GM19351 (cell line): Measurements from ENCODE around the gene SOBP.

Source experiments
- ATAC-seq: cut with Tn5 transposase; IDR thresholded peaks from one replicate; pipeline ENCODE4 v1.9.1; 2021; ENCODE audit warnings: mild to moderate bottlenecking, moderate library complexity; ENCODE audit not compliant: unreplicated experiment

The SOBP gene

GRCh38 chr6:107579456-107580056 is 89.6 kb downstream of the SOBP start:
- ATAC-seq, result no peak

GRCh38 chr6:107582086-107582485 is 92.2 kb downstream of the SOBP start:
- no peak for ATAC-seq

- ATAC-seq, result no peak
Measured at GRCh38 chr6:107584726-107585125, 94.8 kb downstream of the SOBP start.

GRCh38 chr6:107585815-107586435 is 96.0 kb downstream of the SOBP start:
- ATAC-seq, result no peak

DNA sequence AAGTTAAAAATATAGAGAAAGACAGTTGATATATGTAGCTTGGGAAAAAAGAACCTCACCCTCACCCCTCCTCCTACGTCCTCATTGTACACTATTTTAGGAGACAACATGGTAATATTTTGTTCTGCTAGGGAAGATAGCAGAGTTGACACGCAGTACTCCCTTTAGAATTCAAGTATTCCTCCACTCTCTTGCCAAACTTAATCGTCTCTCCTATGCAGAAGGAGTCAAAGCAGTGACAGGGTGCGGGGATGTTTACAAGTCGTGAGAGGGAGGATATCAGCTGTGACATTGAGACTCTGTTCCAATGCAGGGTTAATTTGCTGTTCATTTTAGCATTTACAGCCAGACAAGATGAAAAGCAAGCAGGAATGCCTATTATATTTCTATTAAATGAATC is 97.5 kb downstream of the SOBP start:
- ATAC-seq, result no peak

DNA sequence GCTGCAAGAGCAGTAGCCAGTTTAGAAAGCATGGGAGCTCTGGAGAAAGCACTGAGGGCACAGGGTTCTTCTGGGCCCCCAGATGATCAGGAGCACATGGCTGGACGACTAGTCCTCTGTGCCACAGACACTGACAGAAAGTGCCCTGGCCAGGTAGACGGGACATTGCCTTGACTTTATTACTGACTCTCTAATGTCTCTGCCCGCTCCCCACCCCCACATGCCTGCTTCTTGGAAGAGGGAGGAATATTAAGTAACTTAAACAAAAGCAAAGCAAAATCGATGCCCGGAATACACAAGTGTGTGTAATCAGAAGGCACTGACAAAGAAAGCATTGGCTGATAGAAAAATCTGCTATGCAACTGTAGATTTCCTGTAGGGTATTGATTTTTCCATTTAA is 99.3 kb downstream of the SOBP start:
- no peak for ATAC-seq

GRCh38 chr6:107589934-107590333 is 100.0 kb downstream of the SOBP start:
- ATAC-seq, result no peak

DNA sequence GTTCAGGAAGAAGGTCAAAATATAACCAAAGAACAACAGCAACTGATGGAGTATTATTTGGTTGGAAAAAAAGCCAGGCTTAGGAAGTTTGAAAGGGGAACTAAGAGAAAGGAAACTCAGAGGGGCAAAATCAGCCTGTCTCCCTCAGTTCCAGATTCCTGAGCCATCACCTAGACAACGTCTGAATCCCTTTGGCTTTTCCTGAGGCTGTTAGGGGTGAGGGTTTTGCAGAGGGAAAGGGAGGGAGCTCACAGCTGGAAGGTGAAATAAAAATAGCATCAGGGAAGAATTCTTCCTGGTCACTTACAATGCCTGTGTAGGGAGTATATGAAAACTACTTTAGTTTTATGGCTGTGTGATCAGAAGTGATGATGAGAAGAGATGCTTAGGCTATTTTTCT is 100.5 kb downstream of the SOBP start:
- no peak for ATAC-seq

GRCh38 chr6:107591346-107591745 is 101.4 kb downstream of the SOBP start:
- no peak for ATAC-seq

DNA sequence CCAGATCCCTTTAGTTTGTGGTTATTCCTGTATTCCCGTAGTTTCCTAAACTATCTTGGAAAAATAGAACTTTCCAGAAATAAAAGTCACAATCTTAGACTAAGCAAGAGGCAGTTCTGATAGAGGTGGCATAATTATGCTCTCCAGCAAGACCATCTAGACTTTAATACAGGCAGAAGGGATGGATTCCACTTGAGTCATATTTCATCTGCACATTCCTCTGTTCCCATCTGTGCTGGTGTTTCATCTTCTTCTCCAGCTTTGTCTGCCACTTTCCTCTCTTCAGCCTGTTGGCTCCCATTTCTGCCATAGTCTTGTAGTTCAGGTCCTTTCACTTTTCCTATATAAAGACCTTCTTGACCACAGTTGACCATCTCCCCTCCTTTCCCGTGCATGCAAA is 102.9 kb downstream of the SOBP start:
- ATAC-seq, result no peak

GRCh38 chr6:107594736-107595135 is 104.8 kb downstream of the SOBP start:
- no peak for ATAC-seq

DNA sequence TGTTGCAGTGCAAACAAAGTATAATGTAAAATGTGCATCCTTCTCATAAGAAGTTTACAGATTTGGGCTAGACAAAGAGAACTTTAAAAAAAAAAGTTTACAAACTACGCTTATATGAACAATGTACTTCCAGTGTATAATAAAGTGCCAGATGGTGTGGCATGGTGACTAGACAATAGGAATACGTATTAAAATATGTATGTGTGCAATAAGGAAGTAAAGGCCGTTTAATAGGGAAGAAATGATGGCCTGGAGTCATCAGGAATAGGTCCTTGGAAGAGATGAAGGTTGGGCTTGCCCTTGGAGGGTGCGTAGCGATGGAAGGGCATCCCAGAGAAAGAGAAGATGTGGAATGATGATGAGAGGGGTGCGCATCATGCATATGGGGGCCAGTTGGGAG is 108.2 kb downstream of the SOBP start:
- no peak for ATAC-seq

DNA sequence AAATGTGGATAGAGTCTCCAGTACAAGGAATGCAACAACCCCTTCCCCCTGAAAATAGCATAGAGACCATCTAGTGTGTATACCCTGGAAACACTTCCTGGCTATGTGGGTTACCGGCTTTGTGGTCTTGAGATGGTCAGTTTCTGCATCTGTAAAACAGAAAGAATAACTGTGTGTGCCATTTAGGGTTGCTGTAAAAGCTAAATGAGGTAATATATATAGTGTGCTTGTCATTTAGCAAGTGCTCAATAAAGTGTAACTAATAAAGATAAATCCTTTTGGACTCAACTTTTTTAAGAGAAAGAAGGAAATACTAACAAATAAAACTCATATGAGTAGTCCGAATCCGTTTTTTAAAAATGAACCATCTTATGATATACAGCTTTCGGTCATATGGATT is 109.1 kb downstream of the SOBP start:
- no peak for ATAC-seq

DNA sequence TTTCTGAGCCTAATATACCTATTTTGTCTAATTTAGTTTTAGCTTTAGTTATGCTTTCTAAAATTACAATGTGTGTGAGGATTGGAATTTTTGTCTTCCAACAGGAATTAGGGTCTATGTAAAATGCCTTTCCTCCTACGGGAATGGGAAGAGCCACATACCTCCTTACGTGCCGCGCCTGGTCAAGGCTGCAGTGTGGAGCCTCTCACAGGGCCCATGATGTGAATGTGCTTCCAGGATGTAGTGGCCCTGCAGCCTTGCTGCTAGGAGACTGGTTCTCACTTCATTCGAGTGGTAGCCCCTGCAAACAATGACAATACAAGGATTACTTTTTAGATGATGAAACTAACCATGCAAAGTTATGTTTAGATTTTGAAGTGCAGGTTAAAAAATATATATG is 110.2 kb downstream of the SOBP start:
- ATAC-seq, result no peak

DNA sequence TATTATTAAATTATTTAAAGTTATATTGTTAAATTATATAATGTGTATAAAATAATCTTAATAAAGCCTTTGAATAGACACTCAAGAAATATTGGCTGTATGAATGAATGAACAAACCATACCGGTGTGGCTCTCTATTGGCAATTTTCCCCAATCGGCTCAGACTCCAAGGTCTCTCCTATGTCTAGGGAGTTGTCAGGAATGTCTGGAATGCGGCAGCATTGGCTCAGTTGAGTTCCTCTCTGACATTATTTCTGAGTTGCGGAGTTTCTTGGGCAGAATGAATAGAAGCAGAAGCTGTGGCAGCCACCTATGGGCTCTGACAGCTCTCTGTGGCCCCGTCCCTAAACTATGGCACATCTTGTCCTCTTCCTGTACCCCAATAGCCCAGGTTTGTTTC is 111.0 kb downstream of the SOBP start:
- ATAC-seq, result no peak

DNA sequence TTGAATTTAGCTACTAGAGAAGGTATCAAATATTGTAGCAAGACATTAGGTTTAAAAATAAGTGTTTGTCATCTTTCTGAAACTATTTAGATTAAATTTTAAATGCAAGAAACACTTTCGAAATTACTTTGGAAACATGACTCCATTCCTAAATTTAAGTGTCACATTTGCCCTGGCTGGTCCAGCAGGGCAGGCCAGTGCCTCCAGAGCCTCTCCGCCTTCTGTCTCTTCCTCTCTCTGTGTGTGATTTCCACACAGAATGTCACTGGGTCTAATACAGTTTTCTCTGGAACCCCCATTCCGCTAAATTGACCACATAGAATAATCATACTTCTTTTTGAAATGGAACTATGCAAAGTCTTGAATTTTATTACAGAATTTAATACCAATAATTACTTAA is 111.5 kb downstream of the SOBP start:
- no peak for ATAC-seq

GRCh38 chr6:107602321-107603005 is 112.5 kb downstream of the SOBP start:
- ATAC-seq, result no peak

GRCh38 chr6:107603006-107603370 is 113.1 kb downstream of the SOBP start:
- no peak for ATAC-seq

DNA sequence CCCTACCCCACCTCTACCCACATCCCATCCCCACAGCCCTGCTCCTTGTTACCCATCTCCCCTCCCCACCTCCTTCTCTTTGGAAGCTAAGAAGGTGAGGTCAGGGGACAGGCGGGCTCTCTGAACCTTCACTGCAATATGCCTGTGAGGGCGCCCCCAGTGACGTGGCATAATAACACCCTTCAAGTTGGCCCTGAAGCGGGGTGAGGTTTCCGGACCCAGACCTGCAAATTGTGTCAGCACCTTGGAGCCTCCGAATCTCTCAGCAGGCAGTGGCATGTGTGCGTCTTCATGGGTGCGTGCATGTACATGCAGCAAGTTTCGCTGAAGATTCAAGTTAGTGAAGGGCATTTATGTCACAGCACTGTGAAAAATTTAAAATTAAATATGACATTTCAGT is 114.6 kb downstream of the SOBP start:
- no peak for ATAC-seq

GRCh38 chr6:107606407-107606806 is 116.5 kb downstream of the SOBP start:
- no peak for ATAC-seq

DNA sequence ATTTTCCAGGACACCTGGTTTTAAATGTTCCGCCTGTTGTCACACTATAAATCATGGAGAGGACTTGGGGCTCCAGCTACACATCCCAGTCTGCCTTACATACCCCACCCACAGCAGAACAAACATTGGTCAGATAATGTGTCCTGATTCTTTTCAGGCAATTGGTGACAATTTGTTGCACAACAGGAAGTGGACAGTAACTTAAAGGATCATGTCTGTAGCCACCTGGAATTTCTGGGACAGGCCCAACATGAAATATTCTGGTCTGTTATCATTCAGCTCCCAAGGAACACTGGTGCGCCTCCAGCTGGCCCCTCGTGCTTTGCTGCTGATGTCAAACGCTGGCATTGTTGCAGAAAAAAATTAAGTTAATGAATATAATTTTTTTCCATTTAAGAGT is 117.2 kb downstream of the SOBP start:
- no peak for ATAC-seq

DNA sequence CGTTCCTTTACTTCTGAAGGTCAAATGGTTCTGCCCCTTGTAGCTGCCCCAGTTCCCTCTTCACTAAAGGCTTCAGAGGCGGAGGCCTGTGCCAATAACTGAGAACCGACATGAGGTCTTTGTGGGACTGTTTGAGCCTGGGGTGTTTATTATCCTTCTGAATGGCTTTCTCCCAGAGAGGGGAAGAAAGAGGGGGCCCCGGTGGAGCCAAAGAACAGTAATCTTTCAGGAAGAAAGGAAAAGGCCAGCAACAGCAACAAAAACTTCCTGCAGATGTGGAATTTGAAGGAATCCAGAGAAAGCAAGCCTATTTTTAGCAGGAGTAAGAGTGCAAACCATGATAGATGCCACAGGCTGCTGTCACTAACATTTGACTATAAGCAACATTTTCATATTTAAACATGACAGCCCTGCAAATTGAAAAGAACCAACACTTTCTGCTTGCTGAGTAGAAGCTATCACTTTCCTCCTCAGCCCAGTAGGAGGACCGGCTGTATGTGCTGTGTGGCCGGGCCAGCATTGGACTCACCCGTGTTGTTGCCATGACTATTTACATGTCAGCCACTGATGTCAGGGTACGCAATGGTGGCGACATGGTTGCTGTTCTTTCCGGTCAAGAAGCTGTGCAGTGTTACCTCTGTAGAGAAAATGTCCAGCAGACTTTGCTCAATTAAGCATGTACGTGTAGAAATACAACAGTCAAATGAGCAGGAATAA is 121.3 kb downstream of the SOBP start:
- no peak for ATAC-seq
